22Rv1 (cell line): ENCODE data around the gene GRIK1.
A peak's percentile ranks its signal among the peaks of the same experiment; 100 is the strongest.

Source experiments
- H3K27ac ChIP-seq: fragments of 450-650 bp; 2 replicates; pipeline ENCODE4 v1.5.1; 2017
- CTCF ChIP-seq: fragments of 450-650 bp; IDR thresholded peaks from 2 replicates; pipeline ENCODE4 v1.5.1; 2017; ENCODE audit warnings: mild to moderate bottlenecking
- ZFX ChIP-seq: fragments of 450-650 bp; IDR thresholded peaks from 2 replicates; pipeline ENCODE4 v1.6.1; 2017; ENCODE audit warnings: antibody characterized with exemption, borderline replicate concordance

The GRIK1 gene

GRCh38 chr21:29867796-29868195, 72.0 kb downstream of the GRIK1 start:
- TF ChIP-seq ZFX, result no peak
- no peak for TF ChIP-seq CTCF

GRCh38 chr21:29860346-29860745, 79.5 kb downstream of the GRIK1 start:
- H3K27ac ChIP-seq, result no peak overlapping the region
- TF ChIP-seq CTCF (no peak), ZFX (no peak)

More at GRCh38 chr21:29867796-29868195, 72.0 kb downstream of the GRIK1 start:
- no peak overlapping the region for H3K27ac ChIP-seq

GRCh38 chr21:29857150-29857549, 82.6 kb downstream of the GRIK1 start:
- TF ChIP-seq ZFX (no peak), CTCF (no peak)
- no peak overlapping the region for H3K27ac ChIP-seq

- no peak overlapping the region for H3K27ac ChIP-seq
- TF ChIP-seq CTCF (no peak), ZFX (no peak)
Measured at GRCh38 chr21:29854795-29855194, 85.0 kb downstream of the GRIK1 start.

- TF ChIP-seq ZFX (no peak), CTCF (no peak)
Measured at GRCh38 chr21:29851611-29852010, 88.2 kb downstream of the GRIK1 start.

GRCh38 chr21:29849735-29850176, 90.0 kb downstream of the GRIK1 start:
- no peak for TF ChIP-seq ZFX
- peak; percentile 87 for TF ChIP-seq CTCF

More at GRCh38 chr21:29851611-29852010, 88.2 kb downstream of the GRIK1 start:
- H3K27ac ChIP-seq, result no peak overlapping the region

GRCh38 chr21:29843804-29844203, 96.0 kb downstream of the GRIK1 start:
- no peak for TF ChIP-seq CTCF
- no peak for TF ChIP-seq ZFX
- no peak overlapping the region for H3K27ac ChIP-seq

More at GRCh38 chr21:29849735-29850176, 90.0 kb downstream of the GRIK1 start:
- no peak overlapping the region for H3K27ac ChIP-seq
